Ovary (tissue), 3 donors: ENCODE data around the gene DNER.
"Not testable (repeated sequence)": the region's sequence is repeated elsewhere in the genome, so short reads cannot be mapped to it uniquely, and the experiment has no call there.

Source experiments
- CTCF ChIP-seq, 3 donors: fragments of 450-650 bp in 2 of 3; fragments of 200-600 bp in 1 of 3; IDR thresholded peaks; one replicate each; pipeline versions ENCODE4 v1.5.1 to v1.8.0; 2016 to 2022; ENCODE audit warnings: antibody characterized with exemption in 3 of 3, mild to moderate bottlenecking in 1 of 3
- POLR2A ChIP-seq: fragments of 450-650 bp; IDR thresholded peaks from one replicate; pipeline ENCODE4 v1.6.1; 2017; ENCODE audit warnings: antibody characterized with exemption, mild to moderate bottlenecking, moderate library complexity
- donor health status: DM: no; HTN: no; CAD: no.

GRCh38 chr2:229339171-229339570 is 375.2 kb downstream of the DNER start:
- not testable (repeated sequence) for TF ChIP-seq CTCF (IDR thresholded peaks at IDR 0.05); POLR2A
